CD8-positive, alpha-beta memory T cell (primary cell): ENCODE measurements around the gene TMEM19. TPM values are rescaled to one million over a fixed set of nuclear protein-coding genes. Genes with fewer than 3 reads are reported as not detected.

Experiments
- CTCF ChIA-PET: fragments of 350-600 bp; sonication (Branson Sonifier 250); formaldehyde crosslinking; loops from one replicate; lab custom pipeline; 2021; ENCODE audit warnings: antibody characterized with exemption; lab: Charles Lee
- POLR2A ChIA-PET: fragments of 350-600 bp; sonication (Branson Sonifier 250); formaldehyde crosslinking; loops from one replicate; lab custom pipeline; 2021; ENCODE audit warnings: antibody characterized with exemption; lab: Charles Lee
- DNase-seq, 5 donors: peaks; one replicate each; pipeline versions ENCODE4 v3.0.0 to v3.0.0-alpha.2; 2020 to 2022; ENCODE audit warnings: mixed read lengths in 1 of 5
- H3K27ac ChIP-seq: one replicate; pipeline ENCODE4 v1.7.0; 2013; ENCODE audit warnings: low read depth, mild to moderate bottlenecking, low read length, moderate library complexity
- H3K27me3 ChIP-seq: 2 replicates; pipeline ENCODE4 v1.7.0; 2013; ENCODE audit warnings: low read length, mild to moderate bottlenecking; ENCODE audit not compliant: insufficient read depth, poor library complexity, severe bottlenecking
- H3K36me3 ChIP-seq: 2 replicates; pipeline ENCODE4 v1.7.0; 2013; ENCODE audit warnings: mild to moderate bottlenecking, low read length, moderate library complexity; ENCODE audit not compliant: insufficient read depth
- H3K4me1 ChIP-seq: 2 replicates; pipeline ENCODE4 v1.7.0; 2013; ENCODE audit warnings: mild to moderate bottlenecking, low read length, moderate library complexity; ENCODE audit not compliant: insufficient read depth
- H3K4me3 ChIP-seq: 2 replicates; pipeline ENCODE4 v1.7.0; 2013; ENCODE audit warnings: mild to moderate bottlenecking, low read length
- H3K9me3 ChIP-seq: 2 replicates; pipeline ENCODE4 v1.7.0; 2013; ENCODE audit warnings: mild to moderate bottlenecking, low read length
- H3K27ac Mint-ChIP-seq, 8 donors: one replicate each; pipeline ENCODE4 v1.8.0; 2020 to 2021; ENCODE audit warnings: mixed read lengths in 8 of 8, mild to moderate bottlenecking in 6 of 8, inconsistent platforms in 3 of 8, moderate library complexity in 3 of 8
- H3K27me3 Mint-ChIP-seq, 2 donors: one replicate each; pipeline ENCODE4 v1.8.0; 2020 to 2021; ENCODE audit warnings: mixed read lengths in 2 of 2, mild to moderate bottlenecking in 1 of 2, moderate library complexity in 1 of 2
- H3K36me3 Mint-ChIP-seq, 3 donors: one replicate each; pipeline ENCODE4 v1.8.0; 2020 to 2021; ENCODE audit warnings: mixed read lengths in 3 of 3, inconsistent platforms in 1 of 3, mild to moderate bottlenecking in 1 of 3
- H3K4me1 Mint-ChIP-seq, 3 donors: one replicate each; pipeline ENCODE4 v1.8.0; 2020 to 2021; ENCODE audit warnings: mixed read lengths in 3 of 3, inconsistent platforms in 1 of 3, mild to moderate bottlenecking in 1 of 3
- H3K4me3 Mint-ChIP-seq, 7 donors: one replicate each; pipeline ENCODE4 v1.8.0; 2020 to 2021; ENCODE audit warnings: mixed read lengths in 7 of 7, mild to moderate bottlenecking in 6 of 7, moderate library complexity in 4 of 7, inconsistent platforms in 2 of 7
- H3K9me3 Mint-ChIP-seq, 5 donors: one replicate each; pipeline ENCODE4 v1.8.0; 2020 to 2022; ENCODE audit warnings: mixed read lengths in 5 of 5, mild to moderate bottlenecking in 3 of 5, moderate library complexity in 2 of 5, inconsistent platforms in 1 of 5
- polyA plus RNA-seq: library from polyadenylated mRNA; unstranded; fragments of 300-500 nt; fragmentation: Illumina TruSeq; gene quantifications from one replicate; pipeline ENCODE4 v1.2.3, GENCODE V29; 2021
- total RNA-seq, 2 experiments: library from RNA; stranded (reverse); gene quantifications; one replicate each; pipeline ENCODE4 v1.2.3, GENCODE V29; 2021

TMEM19 gene
- total and polyA plus RNA-seq, 3 experiments from 2014 or later: 18.6 to 33.6 (median 21.4) TPM

DNA sequence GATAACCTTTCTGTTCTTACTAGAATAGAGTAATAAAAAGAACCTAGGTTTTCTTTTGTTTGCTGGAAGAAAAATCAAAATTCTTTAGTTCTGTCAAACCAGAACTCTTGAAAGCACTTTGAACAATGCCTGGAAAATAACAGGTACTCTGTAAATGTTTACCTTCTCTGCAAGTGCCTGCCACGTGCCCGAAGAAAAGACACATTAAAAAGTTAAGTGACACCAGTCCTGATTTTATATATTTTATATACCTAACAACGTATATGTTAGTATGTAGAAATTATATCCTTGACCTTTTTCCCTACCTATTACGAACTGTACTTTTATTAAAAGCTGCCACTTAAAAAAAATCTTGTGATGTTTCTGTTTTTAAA, 20.8 kb upstream of the TMEM19 start:
- no peaks in the 10 kb centered on the region for H3K9me3 ChIP-seq
- H3K4me1 Mint-ChIP-seq: peaks cover 41 to 51% (median 46%) of the 10 kb centered on the region in 3 donors
- peaks cover 0 to 3% of the 10 kb centered on the region in 2 donors for H3K27me3 Mint-ChIP-seq
- H3K4me3 Mint-ChIP-seq: peak overlapping the region; percentile 94 to 100 (median 99)
- H3K27ac Mint-ChIP-seq: peak overlapping the region; percentile 97 to 100 (median 100)
- peaks cover 32% of the 10 kb centered on the region for H3K4me1 ChIP-seq
- ChIA-PET POLR2A (interaction anchor here (2.9 to 3.6 kb wide), 2 partner anchors 21 to 90 kb away, joined by 28 to 74 read pairs; partner anchors contain the start of genes RAB21 and TMEM19), CTCF (interaction anchor here (1.9 to 3.7 kb wide), 3 partner anchors 20 to 89 kb away, joined by 5 to 34 read pairs (median 15); partner anchors contain the start of genes RAB21 and TMEM19)
- peak overlapping the region; percentile 99 for H3K27ac ChIP-seq
- no peaks in the 10 kb centered on the region for H3K27me3 ChIP-seq
- H3K36me3 Mint-ChIP-seq: peaks cover 0 to 34% (median 9%) of the 10 kb centered on the region in 3 donors
- peak overlapping the region; percentile 90 for H3K4me3 ChIP-seq
- no peaks in the 10 kb centered on the region for H3K36me3 ChIP-seq
- H3K9me3 Mint-ChIP-seq: no peaks in the 10 kb centered on the region
- no peak for DNase-seq

DNA sequence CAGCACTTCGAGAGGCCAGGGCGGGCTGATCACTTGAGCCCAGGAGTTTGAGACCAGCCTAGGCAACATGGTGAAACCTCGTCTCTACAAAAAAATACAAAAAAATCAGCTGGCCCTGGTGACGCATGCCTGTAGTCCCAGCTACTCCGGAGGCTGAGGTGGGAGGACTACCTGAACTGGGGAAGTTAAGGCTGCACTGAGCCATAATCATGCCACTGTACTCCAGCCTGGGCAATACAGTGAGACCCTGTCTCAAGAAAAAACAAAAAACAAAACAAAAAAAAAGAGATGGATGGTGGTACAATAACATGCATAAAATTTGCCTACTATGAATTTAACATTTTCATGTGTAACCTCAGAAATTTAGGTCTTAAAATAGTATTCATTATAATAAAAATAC, 19.6 kb upstream of the TMEM19 start:
- POLR2A ChIA-PET: no interaction called here
- H3K4me1 Mint-ChIP-seq: peaks cover 37 to 46% (median 39%) of the 10 kb centered on the region in 3 donors

DNA sequence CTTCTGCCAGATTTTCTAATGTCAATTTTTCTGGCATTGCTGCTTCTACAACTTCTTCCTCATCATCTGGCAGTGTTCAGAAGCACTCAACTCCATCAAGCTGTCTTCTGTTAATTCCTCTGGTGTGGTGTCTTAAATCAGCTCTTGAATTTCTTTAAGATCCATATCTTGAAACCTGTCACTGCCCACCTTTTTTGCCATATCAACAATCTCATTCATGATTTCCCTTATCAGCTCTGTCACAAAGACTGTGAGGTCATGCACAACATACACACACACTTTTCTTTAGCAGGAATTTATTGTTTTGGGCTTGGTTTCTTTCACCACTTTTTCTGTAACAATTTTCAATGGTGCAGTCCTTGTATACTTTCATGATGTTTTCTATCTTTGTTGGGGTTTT, 14.6 kb upstream of the TMEM19 start:
- no peak overlapping the region for H3K27ac ChIP-seq
- peaks cover under 1% of the 10 kb centered on the region for H3K4me1 ChIP-seq
- ChIA-PET CTCF (no interaction called here), POLR2A (no interaction called here)
- Mint-ChIP-seq H3K36me3 (peaks cover 1 to 6% (median 5%) of the 10 kb centered on the region in 3 donors), H3K9me3 (no peaks in the 10 kb centered on the region), H3K4me3 (no peak overlapping the region), H3K27me3 (no peaks in the 10 kb centered on the region), H3K4me1 (peaks cover 8 to 14% (median 8%) of the 10 kb centered on the region in 3 donors), H3K27ac (peak overlapping the region in 2 of 8 donors; percentile 21 to 33)
- no peaks in the 10 kb centered on the region for H3K9me3 ChIP-seq
- no peaks in the 10 kb centered on the region for H3K36me3 ChIP-seq
- no peak overlapping the region for H3K4me3 ChIP-seq
- H3K27me3 ChIP-seq: no peaks in the 10 kb centered on the region
- DNase-seq: no peak

More for the DNA sequence above, 19.6 kb upstream of the TMEM19 start:
- no peaks in the 10 kb centered on the region for H3K36me3 ChIP-seq
- H3K4me1 ChIP-seq: peaks cover 27% of the 10 kb centered on the region
- Mint-ChIP-seq H3K36me3 (peaks cover 0 to 30% (median 9%) of the 10 kb centered on the region in 3 donors), H3K9me3 (no peaks in the 10 kb centered on the region), H3K27me3 (peaks cover 0 to 3% of the 10 kb centered on the region in 2 donors), H3K27ac (peak overlapping the region in 2 of 8 donors; percentile 33 to 97), H3K4me3 (peak overlapping the region in 1 of 7 donors; percentile 37)
- no peaks in the 10 kb centered on the region for H3K9me3 ChIP-seq
- H3K4me3 ChIP-seq: no peak overlapping the region
- no peak overlapping the region for H3K27ac ChIP-seq
- CTCF ChIA-PET: interaction anchor here (3.7 kb wide), 1 partner anchor 19 kb away, joined by 34 read pairs; the partner anchor contains the start of gene TMEM19
- no peak for DNase-seq
- no peaks in the 10 kb centered on the region for H3K27me3 ChIP-seq

DNA sequence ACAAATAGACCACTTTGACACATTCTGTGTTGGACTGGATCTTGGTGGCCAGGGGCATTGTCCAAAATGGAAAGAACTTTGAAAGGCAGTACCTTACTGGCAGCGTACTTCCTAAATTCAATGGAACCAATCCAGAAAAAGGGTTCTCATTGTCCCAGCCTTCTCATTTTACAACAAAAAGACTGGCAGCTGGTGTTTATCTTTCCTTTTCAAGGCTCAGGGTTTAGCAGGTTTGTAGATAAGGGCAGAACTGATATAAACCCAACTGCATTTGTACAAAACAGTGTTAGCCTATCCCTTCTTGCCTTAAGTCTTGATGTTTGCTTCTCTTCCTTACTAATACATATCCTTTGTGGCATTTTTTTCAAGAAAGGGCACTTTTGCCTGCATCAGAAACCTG, 14.1 kb upstream of the TMEM19 start:
- no peak overlapping the region for H3K4me3 Mint-ChIP-seq
- POLR2A ChIA-PET: no interaction called here
- CTCF ChIA-PET: no interaction called here

DNA sequence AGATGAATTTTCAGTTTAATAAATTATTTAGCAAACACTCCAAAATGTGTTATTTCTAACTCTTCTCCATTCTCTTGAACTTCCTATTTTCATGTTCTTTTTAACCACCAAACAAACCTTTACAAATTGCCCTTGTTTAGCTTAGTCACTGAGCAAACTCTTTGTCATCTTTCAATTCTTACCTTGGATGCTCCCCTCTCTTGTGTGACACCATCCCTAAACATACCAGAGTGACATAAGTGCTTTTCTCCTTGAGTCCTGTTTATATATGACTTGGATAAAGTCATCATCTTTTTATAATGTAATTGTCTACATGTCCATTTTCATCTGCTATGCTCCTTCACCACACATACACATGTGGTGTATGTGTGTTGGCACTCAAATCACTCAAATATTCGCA, 3.4 kb upstream of the TMEM19 start:
- peak overlapping the region in 1 of 8 donors; percentile 56 for H3K27ac Mint-ChIP-seq
- Histone ChIP-seq H3K4me1 (peaks cover 20% of the 10 kb centered on the region), H3K4me3 (no peak overlapping the region), H3K9me3 (no peaks in the 10 kb centered on the region), H3K27me3 (no peaks in the 10 kb centered on the region), H3K27ac (no peak overlapping the region), H3K36me3 (no peaks in the 10 kb centered on the region)
- no peak overlapping the region for H3K4me3 Mint-ChIP-seq
- CTCF ChIA-PET: no interaction called here
- peaks cover 7 to 24% (median 13%) of the 10 kb centered on the region in 3 donors for H3K4me1 Mint-ChIP-seq
- H3K9me3 Mint-ChIP-seq: no peaks in the 10 kb centered on the region
- H3K36me3 Mint-ChIP-seq: peaks cover 0 to 4% (median 0%) of the 10 kb centered on the region in 3 donors
- POLR2A ChIA-PET: no interaction called here
- DNase-seq: no peak
- no peaks in the 10 kb centered on the region for H3K27me3 Mint-ChIP-seq

More for the DNA sequence above, 14.1 kb upstream of the TMEM19 start:
- Histone ChIP-seq H3K9me3 (no peaks in the 10 kb centered on the region), H3K4me3 (no peak overlapping the region), H3K36me3 (no peaks in the 10 kb centered on the region), H3K27me3 (no peaks in the 10 kb centered on the region), H3K4me1 (no peaks in the 10 kb centered on the region), H3K27ac (no peak overlapping the region)
- H3K4me1 Mint-ChIP-seq: peaks cover 7 to 13% (median 8%) of the 10 kb centered on the region in 3 donors
- peak overlapping the region in 1 of 8 donors; percentile 33 for H3K27ac Mint-ChIP-seq
- no peaks in the 10 kb centered on the region for H3K27me3 Mint-ChIP-seq
- no peak for DNase-seq
- peaks cover 6 to 7% (median 6%) of the 10 kb centered on the region in 3 donors for H3K36me3 Mint-ChIP-seq
- H3K9me3 Mint-ChIP-seq: no peaks in the 10 kb centered on the region

DNA sequence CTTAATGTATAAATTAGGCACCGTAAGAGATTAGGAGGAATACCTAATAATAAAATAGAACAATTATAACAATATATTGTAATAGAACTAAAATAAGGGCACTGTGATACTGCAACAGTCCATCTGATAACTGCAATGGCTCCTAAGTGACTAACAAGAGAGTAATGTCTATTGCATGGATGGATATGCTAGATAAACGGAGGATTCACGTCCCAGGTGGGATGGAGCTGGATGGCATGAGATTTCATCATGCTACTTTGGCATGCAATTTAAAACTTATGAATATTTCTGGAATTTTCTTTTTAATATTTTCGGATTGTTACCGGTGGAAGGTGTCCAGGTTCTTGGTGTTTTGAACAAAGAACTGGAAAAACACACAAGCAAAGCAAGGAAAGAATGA, 2.2 kb upstream of the TMEM19 start:
- Histone ChIP-seq H3K27me3 (no peaks in the 10 kb centered on the region), H3K9me3 (no peaks in the 10 kb centered on the region), H3K36me3 (no peaks in the 10 kb centered on the region), H3K4me1 (peaks cover 24% of the 10 kb centered on the region), H3K4me3 (no peak overlapping the region), H3K27ac (no peak overlapping the region)
- Mint-ChIP-seq H3K36me3 (peaks cover 0 to 4% (median 0%) of the 10 kb centered on the region in 3 donors), H3K4me3 (peak overlapping the region in 1 of 7 donors; percentile 43), H3K27me3 (peaks cover 0 to 2% of the 10 kb centered on the region in 2 donors), H3K4me1 (peaks cover 16 to 36% (median 25%) of the 10 kb centered on the region in 3 donors), H3K9me3 (no peaks in the 10 kb centered on the region), H3K27ac (no peak overlapping the region)
- POLR2A ChIA-PET: interaction anchor here (5.0 kb wide), 1 partner anchor 20 kb away, joined by 74 read pairs; the partner anchor contains the start of genes THAP2 and ZFC3H1
- no peak for DNase-seq
- CTCF ChIA-PET: interaction anchor here (3.8 kb wide), 1 partner anchor 19 kb away, joined by 34 read pairs; the partner anchor contains the start of genes THAP2 and ZFC3H1

DNA sequence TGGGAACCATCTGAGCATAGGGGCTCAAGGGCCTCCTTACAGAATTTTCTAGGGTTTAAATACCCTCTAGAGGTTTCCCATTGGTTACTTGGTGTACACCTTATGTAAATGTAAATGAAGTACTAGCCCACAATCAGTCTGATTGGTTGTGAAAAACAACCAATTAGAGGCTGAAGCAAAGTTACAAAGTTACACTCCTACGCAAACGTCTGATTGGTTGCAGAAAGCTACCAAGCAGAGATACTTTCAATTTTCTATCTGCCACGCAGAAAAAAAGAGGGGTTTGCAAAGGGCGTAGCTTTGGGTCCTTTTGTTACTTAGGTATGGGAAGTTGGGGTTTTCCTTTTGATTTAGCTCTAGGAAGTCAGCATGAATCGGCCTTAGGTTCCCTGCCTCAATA, 1.8 kb upstream of the TMEM19 start:
- H3K4me1 Mint-ChIP-seq: peaks cover 16 to 40% (median 29%) of the 10 kb centered on the region in 3 donors
- no peaks in the 10 kb centered on the region for H3K9me3 Mint-ChIP-seq
- ChIA-PET CTCF (interaction anchor here (3.8 kb wide), 1 partner anchor 20 kb away, joined by 34 read pairs; the partner anchor contains the start of genes THAP2 and ZFC3H1), POLR2A (interaction anchor here (0.7 to 5.0 kb wide), 4 partner anchors 9 to 1456 kb away, joined by 3 to 74 read pairs (median 10); partner anchors contain the start of genes RAB21, THAP2 and ZFC3H1)
- H3K27me3 Mint-ChIP-seq: peaks cover 0 to 2% of the 10 kb centered on the region in 2 donors
- Histone ChIP-seq H3K4me3 (peak overlapping the region; percentile 3), H3K27me3 (no peaks in the 10 kb centered on the region), H3K36me3 (no peaks in the 10 kb centered on the region), H3K27ac (no peak overlapping the region), H3K4me1 (peaks cover 24% of the 10 kb centered on the region), H3K9me3 (no peaks in the 10 kb centered on the region)
- peak overlapping the region in 2 of 8 donors; percentile 17 to 36 for H3K27ac Mint-ChIP-seq
- DNase-seq: peak in 1 of 5 donors; percentile 59
- H3K4me3 Mint-ChIP-seq: peak overlapping the region in 6 of 7 donors; percentile 18 to 60 (median 34)
- H3K36me3 Mint-ChIP-seq: peaks cover 0 to 4% (median 0%) of the 10 kb centered on the region in 3 donors
